Stimulated activated naive CD8-positive, alpha-beta T cell treated with anti-CD3 and anti-CD28 coated beads, Interleukin-15, Interleukin-2, amounts not matched to agents 100 U/mL and 50 U/mL, for 24 hours (primary cell): ENCODE measurements around the gene SLC38A10.
A peak's percentile ranks its signal among the peaks of the same experiment; 100 is the strongest.

Source experiments
- ATAC-seq: fragments of 150-1000 bp; cut with Tn5 transposase; one replicate; pipeline ENCODE4 v1.10.0; 2021
- DNase-seq: peaks from one replicate; pipeline ENCODE4 v3.0.0; 2021

Gene SLC38A10

GRCh38 chr17:81295031-81295675, at the start of gene SLC38A10:
Gene SLC38A10, minus strand, starts transcription at chr17:81295307. Its CDS starts 386 bp downstream, at chr17:81294921.
- DNase-seq (peak; percentile 95), ATAC-seq (peak; percentile 95)

- DNase-seq = no peak
- ATAC-seq = no peak
Measured at GRCh38 chr17:81342269-81343070, 47.4 kb upstream of the SLC38A10 start.

- ATAC-seq (no peak), DNase-seq (no peak)
Measured at GRCh38 chr17:81341516-81342268, 46.6 kb upstream of the SLC38A10 start.

GRCh38 chr17:81340607-81341515, 45.8 kb upstream of the SLC38A10 start:
- no peak for DNase-seq
- ATAC-seq = no peak

- DNase-seq (no peak), ATAC-seq (no peak)
Measured at GRCh38 chr17:81339534-81340296, 44.6 kb upstream of the SLC38A10 start.

GRCh38 chr17:81339191-81339533, 44.1 kb upstream of the SLC38A10 start:
- no peak for ATAC-seq
- no peak for DNase-seq

GRCh38 chr17:81338274-81339190, 43.4 kb upstream of the SLC38A10 start:
- ATAC-seq (no peak), DNase-seq (no peak)

- DNase-seq (no peak), ATAC-seq (no peak)
Measured at GRCh38 chr17:81337476-81337879, 42.4 kb upstream of the SLC38A10 start.

GRCh38 chr17:81336930-81337325, 41.8 kb upstream of the SLC38A10 start:
- no peak for ATAC-seq

GRCh38 chr17:81336296-81336929, 41.3 kb upstream of the SLC38A10 start:
- ATAC-seq (no peak), DNase-seq (no peak)

More at GRCh38 chr17:81336930-81337325, 41.8 kb upstream of the SLC38A10 start:
- DNase-seq = no peak

GRCh38 chr17:81335773-81336157, 40.7 kb upstream of the SLC38A10 start:
- DNase-seq = no peak

GRCh38 chr17:81334987-81335772, 40.1 kb upstream of the SLC38A10 start:
- DNase-seq (no peak), ATAC-seq (no peak)

More at GRCh38 chr17:81335773-81336157, 40.7 kb upstream of the SLC38A10 start:
- ATAC-seq = no peak

- ATAC-seq (no peak), DNase-seq (no peak)
Measured at GRCh38 chr17:81334391-81334901, 39.3 kb upstream of the SLC38A10 start.

- DNase-seq = no peak
- ATAC-seq = no peak
Measured at GRCh38 chr17:81333616-81334368, 38.7 kb upstream of the SLC38A10 start.

GRCh38 chr17:81332914-81333528, 37.9 kb upstream of the SLC38A10 start:
- ATAC-seq = no peak
- DNase-seq = no peak

GRCh38 chr17:81332118-81332834, 37.2 kb upstream of the SLC38A10 start:
- DNase-seq = no peak

More at GRCh38 chr17:81332118-81332834, 37.2 kb upstream of the SLC38A10 start:
- ATAC-seq = no peak
